NOMO-1 (cell line): ENCODE data around the gene CUEDC1.
"Not testable (repeated sequence)": the region's sequence is repeated elsewhere in the genome, so short reads cannot be mapped to it uniquely, and the experiment has no call there.

Experiments used
- DNase-seq, 2 experiments: peaks; one replicate each; lab custom pipeline; 2025; ENCODE audit not compliant: unreplicated experiment in 2 of 2; lab: John Stamatoyannopoulos, UW

The CUEDC1 gene

DNA sequence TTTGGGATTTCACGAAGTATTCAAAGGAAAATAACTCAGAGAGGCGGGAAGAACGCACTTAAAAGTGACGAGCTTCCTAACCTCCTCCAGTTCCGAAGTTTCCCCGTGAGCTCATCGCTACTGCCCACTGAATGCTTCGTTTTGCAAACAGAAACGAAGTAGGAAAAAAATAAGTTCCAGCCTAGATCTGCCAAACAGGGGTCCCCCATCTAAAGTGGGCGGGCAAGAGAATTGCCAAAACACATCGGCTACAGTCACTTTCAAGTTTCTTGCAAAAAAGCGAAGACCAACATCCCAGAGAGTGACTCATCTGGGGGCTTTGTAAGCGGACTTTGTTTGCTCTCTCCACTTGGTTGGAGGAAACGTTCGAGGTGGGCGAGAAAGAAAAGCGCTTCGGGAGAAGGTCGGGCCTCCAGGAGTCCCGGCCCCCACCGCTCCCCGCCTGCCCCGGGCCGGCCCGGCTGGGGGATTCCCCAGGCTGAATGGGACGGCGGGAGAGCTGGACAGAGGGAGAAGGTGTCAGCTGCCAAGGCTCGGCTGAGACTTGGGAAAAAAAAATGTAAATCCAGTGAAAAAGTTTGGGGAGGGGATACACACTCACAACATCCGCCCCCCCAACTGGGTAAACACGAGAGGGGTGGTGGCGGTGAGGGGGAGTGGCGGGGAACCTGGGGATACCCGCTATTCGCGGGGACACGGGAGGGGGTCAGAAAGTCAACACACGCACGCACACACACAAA lies 31.8 kb upstream of the CUEDC1 start:
- peak; percentile 18 to 26 for DNase-seq

DNA sequence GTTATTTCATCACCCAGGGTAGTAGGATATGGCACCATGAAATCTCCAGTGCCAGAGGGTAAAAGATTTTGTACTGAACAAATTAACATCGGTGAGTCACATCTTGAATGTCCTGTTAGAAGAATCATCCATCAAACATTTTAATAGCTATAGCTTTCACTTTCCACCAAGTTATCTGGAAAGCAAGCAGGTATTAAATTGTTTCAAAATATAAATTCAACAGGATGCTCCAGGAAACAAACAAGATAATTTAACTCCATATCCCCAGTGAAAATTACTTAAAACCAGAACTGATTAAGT lies 30.4 kb upstream of the CUEDC1 start:
- peak in 1 of 2 experiments; percentile 12 for DNase-seq

DNA sequence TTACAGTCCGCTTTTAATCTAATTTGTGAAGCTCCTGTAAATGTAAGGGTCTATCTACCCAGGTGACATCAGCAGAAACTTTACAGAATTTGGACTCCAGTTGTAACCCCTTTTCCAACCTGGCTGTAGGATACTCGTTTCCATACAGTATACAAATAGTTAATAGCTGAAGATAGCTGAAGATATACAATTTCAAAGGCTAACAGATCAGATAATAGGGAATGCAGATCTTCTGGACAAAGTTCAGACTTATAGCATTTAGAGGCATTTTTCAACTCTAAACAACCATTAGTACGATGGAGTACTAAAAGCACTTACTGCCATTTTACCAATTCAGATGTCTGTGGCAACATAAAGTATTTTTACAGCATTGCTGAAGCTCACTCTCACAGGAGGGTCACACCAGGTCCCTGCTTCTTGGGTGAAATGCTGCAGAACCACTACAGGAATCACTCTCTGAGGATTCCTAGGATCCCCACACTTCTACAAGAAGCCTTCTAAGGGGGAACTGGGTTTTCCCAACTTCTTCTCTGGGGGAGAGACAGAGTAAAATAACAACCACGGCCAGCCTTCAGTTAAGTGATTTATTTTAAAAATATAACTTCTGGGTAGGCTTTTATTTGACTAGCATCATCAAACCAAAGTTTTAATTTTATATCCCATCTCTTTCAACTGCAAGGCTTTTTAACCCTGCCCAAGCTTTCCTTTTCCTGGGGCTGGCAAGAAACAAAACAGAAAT lies 29.9 kb upstream of the CUEDC1 start:
- no peak for DNase-seq

DNA sequence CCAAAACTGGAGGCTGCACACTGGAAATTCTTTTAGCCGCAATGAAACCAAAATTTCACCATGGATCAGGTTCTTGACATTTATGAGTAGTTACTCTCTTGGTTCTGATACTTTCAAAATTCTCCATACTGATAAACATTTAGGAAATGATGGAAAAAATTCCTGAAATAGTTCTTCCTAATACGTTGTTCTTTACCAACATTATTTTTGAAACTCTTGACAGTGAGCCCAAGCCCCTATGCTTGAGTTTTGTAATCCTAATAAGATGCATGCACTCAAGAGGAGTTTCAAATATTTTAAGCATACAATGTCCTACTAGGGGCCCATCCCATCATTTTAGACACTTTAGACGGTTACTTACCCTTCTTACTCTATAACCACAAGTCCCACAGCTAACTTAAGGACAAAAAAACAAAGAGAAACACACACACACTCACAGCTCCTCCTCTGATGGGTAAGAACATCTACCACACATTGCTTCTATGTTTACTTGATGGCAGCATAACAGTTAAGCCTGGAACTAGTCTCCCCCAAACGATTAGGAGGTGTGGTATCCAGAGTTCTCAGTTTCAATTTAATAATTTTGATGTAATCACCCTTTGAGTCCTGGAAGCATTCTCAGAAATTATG lies 29.2 kb upstream of the CUEDC1 start:
- DNase-seq = no peak

DNA sequence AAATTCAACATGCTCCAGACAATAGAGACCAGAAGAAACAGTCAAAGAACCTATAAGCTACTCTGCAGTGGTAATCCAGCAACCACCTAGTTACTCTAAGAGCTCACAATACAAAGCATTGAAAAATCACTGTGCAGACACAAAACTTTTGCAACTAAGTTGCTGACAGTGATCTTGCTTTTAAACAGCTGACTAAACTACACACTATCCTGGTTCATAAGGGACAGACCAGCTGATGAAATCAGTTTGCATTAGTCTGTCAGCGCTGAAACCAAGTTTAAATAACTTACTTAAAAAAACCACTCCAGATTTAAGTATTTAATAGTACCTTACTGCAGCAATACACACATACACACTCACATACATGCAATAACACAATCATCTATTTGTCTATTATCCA lies 28.2 kb upstream of the CUEDC1 start:
- DNase-seq = no peak

DNA sequence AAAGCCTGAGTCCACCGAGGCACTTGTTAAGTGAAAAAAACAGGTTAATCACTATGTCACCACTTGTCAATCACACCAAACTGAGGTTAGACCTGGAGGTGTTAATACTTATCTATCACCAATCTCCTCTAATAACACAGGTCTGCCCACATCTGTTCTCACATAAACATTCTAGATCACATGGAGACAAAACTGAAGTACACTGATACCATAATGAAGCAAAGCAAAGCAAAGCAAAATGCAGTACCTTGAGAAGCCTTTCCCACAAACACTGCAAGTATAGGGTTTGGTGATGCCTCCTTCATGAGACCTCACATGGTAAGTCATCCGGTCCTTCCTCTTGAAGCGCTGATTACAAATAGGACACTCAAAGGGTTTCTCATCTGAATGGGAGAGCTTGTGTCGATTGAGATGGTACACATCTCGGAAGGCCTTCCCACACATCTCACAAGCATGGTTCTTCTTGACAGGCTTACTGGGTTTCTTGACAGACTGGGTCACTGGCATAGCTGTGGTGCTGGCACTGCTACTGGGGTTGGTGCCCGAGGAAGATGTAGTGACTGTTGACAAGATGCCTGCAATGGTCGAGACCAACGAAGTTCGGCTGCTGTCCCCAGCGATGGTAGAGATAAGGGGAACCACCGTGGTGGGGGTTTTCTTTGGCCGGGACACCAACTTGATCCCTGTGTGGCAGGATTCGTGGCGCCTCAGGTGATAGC lies 27.4 kb upstream of the CUEDC1 start:
- DNase-seq = no peak

DNA sequence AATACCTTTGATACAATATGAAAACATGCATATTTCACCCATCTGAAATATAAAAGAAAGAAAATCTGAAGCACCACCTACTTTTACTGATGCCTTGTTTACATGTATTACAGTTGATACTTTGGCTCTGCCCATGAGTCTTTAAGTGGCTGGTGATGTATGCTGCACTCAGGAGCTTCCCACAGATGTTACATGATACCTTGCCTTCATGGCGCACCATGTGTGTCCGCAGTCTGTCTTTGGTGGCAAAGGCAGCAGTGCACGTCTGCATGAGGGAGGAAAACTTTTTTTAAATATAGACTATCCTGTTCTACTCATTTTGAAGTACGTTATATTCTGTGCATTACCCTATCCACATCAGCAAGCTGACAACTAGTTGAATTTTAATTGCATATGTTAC lies 25.3 kb upstream of the CUEDC1 start:
- no peak for DNase-seq

DNA sequence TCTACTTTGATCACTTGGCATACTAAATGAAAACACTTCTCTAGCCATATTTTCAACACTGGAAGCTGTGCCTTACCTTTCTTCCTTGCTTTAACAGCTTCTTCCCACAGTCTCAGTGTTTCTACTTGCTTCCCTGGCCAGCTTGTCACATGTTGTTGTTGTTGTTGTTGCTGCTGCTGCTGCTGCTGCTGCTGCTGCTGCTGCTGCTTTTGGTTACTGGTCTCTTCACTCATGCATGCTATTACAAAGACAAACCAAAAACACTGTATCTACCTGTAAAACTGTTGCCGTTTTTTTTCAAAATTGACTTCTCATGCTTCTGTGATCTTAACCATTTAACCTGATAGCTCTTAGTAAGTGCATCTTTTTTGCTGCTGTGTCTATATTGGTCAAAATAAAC lies 23.9 kb upstream of the CUEDC1 start:
- DNase-seq = no peak

DNA sequence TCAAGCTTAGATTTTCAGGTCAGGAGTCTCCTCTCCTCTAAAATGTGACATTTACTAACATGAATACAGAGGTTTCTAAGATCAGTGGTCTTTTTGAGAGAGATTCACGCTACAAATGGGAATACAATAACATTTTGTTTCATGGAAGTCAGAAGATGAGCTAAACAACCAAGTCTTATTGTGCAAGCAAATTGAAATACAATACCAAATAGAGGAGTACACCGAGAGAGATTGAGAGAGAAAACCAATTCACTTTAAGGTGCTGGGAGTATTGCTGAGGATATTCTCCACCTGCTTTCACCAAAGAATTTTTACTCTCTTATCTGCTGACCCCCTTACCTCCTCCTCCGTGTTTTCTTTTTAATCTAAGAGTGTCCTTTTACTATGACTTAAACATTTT lies 21.4 kb upstream of the CUEDC1 start:
- no peak for DNase-seq

DNA sequence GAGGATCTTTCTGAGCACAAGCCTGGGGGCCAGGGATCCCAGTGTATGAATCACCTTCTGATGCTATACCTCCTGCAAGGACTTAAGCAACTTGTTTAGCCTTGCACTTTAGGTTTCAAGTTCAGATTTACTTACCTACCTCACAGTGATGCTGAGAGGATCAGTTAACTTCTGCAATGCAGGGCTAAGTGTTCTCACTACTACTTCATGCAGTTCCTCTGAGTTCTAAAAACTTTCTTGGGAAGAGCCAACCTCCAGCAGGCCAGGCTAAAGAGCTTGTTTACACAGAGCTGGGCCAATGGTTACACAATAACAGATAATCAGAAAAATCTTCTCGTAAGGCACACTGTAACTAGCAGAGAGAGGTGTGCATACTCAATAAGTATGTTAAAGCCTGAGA lies 19.8 kb upstream of the CUEDC1 start:
- DNase-seq = no peak

DNA sequence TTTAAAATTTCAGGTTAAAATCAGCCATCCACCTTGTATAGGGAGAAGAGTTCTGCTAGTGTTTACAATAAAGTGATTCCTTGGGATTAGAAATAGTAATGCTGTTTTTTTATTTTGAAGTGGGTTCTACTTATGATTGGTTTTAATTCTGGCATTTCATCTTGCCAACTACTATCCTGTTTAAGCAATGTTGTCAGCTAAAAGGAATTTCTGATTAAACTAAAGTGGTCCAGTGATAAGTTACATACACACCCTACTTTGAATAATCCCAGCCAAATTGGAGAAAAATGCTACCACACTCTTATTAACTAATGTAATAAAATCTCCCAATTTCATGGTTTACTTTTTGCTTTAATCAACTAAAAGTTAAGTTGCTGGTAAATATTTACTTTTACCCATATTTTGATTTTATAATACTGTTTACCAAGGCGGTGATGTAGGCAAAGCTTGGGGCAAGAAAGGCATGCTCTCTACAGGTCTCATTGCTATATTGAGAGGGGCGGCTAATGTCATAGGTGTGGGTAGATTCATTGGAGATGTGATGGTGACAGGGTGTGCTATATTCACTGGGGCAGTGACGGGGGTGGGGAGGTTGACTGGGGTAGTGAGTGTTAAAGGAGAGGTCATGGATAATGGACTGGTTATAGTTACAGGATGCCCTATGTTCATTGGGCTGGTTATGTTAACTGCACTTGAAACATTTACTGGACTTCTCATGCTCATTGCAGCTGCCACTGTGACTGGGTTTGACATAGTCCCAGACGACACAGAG lies 19.0 kb upstream of the CUEDC1 start:
- not testable (repeated sequence) for DNase-seq

DNA sequence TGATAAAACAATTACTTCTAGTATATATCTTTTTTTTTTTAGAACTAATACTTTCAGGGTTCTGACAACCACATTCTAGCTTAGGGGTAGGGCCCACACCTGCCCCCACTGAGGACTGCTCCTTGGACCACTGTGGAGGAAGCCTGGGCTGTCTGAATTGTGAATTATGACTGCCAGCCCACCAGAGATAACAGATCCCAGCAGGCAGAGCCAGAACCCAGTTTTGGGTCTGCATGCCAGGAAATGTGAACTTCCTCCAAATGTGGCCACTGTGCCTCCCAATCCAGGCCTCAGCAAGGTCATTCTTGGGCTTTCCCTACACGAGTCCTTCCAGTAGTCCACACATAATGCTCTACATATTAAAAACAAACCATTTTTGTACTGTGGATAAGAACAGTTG lies 16.9 kb upstream of the CUEDC1 start:
- no peak for DNase-seq

DNA sequence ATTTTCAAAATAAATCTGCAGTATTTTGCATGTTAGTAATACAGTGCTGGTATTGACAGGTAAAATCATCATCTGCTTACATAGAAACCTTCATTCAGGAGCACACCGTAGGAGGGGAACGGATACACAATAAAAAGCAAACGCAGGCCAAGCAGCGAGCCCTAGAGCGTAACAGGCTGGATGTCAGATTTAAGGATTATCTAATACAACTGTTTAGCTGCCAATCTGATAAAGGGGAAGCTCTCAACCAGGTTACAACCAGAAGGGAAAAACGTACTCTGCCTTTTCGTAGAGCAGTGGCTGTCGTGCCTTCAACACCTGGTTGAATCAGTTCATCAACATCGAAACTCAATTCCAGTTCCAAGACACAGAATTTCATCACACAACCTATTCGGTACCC lies 16.4 kb upstream of the CUEDC1 start:
- DNase-seq = no peak

DNA sequence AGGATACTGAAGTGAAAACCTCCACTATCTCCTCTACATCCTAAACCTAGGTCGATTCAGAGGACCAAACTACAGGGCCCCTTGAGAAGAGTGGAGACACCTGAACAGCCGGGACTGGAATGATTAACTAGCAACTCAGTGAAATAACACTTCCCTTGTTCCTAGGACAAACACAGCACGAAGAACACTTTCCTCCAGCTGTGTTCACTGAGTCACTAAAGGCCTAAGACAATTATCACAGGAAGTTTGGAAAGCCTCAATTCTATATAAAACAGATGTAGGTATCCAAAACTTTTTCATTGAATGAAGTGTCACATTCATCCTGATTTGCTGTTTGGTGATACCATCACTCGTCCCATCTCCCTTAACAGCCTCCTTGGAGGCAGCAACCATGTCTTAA lies 15.5 kb upstream of the CUEDC1 start:
- no peak for DNase-seq

DNA sequence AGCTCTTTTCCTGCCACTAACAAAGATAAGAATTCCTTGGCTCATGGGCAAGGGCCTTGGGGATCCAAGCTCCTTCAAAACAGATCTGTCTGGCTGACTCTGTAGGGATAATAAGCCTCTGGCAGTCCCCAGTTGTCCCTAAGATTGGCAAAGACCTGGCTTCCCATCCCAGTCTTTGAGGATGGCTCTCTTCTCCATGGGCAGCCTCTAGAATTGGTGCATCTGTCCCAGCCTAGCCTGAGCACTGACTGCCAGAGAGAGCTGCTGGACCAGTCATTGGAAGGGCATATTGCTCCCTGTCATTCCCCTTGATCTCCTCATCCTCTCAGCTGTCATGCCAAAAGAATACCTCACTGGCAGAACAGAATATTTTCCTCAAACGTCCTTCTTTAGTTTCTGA lies 13.2 kb upstream of the CUEDC1 start:
- DNase-seq = no peak

DNA sequence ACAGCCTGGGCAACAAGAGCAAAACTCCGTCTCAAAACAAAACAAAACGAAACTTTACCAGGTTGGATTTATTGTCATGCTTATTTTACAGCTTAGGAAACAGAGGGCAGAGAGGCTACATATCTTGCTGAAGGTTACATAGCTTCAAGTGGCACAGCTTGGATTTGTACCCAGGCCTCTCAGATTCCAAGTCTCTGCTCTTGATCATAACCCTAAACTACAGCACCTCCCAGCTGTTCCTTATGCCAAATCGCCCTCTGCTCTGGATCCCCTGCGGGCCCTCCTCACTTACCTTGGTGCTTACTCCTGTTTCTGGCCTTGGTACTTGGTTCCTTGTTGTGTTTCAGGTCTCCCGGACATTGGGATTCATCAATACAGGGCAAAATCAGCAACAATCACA lies 11.7 kb upstream of the CUEDC1 start:
- DNase-seq = no peak

DNA sequence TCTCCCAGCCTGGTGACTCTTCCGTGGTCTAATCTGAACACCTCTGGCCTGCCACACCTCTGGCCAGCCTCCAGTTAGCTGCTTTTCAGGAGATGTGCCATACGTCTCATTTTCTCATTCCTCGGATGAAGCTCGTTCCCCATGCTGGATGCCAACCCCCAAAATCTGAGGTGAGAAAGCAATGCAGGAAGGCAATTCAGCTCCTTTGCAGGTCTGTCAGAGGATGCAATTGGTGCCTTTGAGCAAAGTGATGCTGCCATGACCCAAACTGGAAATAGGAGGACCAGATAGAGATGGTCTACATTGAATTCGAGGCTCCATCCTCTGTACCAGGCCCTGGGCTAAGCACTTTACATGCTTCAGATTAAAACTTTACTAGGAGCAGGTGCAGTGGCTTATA lies 11.0 kb upstream of the CUEDC1 start:
- no peak for DNase-seq

DNA sequence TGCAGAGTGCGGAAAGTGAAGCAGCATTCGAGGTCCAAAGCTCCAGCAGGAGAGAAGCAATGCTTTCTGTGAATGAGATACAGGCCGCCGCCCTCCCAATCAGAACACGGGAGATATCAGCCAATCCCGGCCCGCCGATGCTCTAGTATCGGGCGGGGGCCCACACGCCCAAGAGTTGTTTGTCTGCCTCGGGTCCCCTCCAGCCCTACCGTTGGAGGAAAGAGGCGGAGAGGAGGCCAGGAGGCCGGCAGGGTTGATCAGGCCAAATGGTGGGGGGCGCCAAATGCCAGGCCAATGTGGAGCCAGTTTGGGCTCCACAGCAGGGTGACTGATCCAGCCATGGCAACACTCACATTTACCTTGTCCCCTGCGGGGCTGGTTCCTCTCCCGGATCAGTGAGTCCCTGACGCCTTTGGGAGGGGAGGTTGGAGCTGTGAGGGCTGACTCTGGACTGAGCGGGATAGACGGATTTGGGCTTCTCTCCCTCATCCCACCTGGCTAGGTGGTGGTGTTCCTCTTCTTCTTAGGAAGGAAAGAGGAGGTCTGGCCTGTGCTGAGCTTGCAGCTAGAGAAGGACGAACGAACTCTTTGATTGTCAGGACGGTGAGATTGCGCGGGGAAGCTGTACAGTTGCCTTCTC lies 10.4 kb upstream of the CUEDC1 start:
- DNase-seq = no peak

DNA sequence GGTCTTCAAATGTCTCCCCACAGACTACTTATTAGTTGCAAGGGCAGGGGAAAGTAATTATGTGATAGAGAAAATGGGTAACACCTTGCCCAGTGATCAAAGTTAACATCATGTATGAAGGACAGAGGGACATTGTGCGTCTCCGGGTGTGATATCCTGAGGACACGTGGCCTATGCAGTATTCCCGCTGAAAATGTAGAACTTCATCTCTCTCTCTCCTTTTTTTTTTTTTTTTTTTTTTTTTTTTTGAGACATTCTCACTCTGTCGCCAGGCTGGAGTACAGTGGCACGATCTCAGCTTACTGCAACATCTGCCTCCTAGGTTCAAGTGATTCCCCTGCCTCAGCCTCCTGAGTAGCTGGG lies 7.9 kb upstream of the CUEDC1 start:
- no peak for DNase-seq
